SIG-M5 (cell line): ENCODE data around the gene CDC42SE2.
"Not testable (repeated sequence)": the region's sequence is repeated elsewhere in the genome, so short reads cannot be mapped to it uniquely, and the experiment has no call there.

Experiments
- DNase-seq: peaks from one replicate; lab custom pipeline; 2025; lab: John Stamatoyannopoulos, UW

Gene CDC42SE2

DNA sequence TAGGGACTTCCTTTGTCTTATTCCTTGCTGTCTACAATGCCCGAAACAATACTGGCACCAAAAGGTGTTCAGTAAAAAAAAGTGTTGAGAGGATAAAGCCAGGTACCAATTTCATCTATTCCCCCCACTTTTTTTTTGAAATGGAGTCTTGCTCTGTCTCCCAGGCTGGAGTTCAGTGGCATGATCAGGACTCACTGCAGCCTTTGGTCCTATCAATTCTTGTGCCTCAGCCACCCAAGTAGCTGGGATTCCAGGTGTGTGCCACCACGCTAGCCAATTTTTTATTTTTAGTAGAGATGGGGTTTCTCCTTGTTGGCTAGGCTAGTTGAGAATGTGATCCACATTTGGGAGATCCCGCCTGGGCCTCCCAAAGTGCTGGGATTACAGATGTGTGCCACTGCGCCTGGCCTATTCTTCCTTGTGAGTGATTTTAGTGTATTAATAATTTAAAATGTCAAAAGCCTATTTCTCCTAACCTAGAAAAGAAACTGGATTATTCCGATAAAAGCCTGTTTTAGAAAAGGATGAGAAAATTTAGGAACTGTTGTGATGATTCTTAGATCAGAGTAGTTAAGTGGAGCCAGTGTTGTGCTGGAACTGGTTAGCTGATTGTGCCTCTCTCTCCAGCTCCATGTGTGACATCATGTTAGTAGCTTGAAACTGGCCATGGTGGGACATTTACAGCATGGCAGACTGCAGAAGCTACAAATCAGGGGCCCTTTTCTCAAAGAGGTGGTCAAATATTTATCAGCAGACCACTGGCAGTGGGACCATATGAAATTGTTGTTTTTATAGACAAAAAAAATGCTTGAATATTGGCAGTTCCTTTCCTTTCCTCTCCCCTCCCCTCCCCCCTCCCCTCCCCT is 14.3 kb downstream of the CDC42SE2 start:
- no peak for DNase-seq

DNA sequence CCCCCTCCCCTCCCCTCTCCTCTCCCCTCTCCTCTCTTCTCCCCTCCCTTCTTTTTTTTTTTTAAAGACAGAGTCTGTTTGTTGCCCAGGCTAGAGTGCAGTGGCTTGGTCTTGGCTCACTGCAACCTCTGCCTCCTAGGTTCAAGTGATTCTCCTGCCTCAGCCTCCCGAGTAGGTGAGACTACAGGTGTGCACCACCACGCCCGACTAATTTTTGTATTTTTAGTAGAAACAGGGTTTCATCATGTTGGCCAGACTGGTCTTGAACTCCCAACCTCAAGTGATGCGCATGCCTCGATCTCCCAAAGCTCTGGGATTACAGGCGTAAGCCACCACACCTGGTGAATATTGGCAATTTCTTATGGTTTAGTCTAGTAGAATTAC is 14.9 kb downstream of the CDC42SE2 start:
- DNase-seq, result not testable (repeated sequence)

DNA sequence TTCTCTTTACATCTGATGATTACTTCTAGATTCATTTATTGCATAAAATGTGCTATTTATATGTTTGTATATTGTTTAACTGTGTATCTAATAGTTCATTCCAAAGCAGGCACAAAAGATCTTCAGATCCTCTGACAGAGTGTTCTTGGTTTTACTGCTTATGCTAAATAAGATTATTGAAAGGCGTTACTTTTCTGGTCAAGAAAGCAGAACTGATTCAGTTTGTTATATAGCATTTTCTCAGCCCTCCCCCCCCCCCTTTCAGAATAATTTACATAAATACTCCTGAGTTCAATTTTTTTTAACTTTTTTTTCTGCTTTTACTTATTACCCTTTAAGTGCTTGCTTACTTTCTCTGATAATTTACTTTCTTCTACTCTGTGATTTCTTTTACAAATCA is 15.4 kb downstream of the CDC42SE2 start:
- no peak for DNase-seq

DNA sequence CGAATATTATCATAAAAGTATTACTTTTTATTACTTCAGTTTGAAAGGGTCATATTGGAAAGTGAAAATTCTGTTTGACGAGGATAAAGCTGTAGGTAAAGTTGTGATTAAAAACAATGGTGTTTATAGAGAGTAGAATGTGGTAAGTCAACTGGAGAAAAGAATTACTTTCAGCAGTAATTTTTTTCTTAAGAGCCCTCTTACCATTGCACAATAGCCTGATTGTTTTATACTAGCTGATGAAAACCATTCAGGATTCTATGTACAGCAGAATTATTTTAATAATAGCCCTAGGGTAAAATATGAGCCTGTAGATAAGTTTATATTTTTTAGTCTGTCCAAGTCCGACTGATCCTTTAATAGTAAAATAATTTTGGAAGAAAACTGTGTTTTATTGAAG is 16.6 kb downstream of the CDC42SE2 start:
- no peak for DNase-seq

DNA sequence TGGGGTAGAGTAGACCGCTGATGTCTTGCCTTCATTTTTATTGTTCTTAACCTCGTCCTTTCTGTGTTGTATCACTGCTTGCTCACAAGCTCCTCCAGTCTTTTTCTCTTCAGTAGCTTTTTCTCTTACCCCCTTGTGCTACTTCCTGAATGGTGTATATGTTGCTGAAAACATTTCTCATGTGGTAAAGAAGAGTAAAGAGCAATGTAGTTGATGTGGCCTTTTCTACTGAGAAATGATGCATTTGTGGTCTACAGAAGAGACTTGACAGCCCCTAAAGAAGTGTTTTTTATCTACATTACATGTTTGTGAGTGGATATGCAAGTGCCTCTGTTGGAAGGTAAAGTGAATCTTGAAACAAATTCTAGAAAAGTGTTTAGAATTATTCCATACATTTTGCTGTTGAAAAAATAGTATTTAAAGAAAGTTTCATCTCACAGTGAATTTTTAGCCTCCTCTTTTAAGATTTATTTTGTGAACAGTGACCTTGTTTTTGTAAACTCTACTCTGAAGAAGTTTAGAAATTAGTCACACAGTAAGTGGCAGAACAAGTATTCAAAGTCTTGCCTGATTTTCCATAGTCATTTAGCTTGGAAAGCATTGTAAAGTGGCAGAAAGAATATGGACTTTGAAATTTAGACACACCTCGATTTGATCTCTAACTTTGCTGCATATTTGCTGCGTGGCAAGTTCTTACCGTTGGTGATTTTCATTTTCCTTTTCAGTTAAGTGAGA is 17.4 kb downstream of the CDC42SE2 start:
- no peak for DNase-seq

DNA sequence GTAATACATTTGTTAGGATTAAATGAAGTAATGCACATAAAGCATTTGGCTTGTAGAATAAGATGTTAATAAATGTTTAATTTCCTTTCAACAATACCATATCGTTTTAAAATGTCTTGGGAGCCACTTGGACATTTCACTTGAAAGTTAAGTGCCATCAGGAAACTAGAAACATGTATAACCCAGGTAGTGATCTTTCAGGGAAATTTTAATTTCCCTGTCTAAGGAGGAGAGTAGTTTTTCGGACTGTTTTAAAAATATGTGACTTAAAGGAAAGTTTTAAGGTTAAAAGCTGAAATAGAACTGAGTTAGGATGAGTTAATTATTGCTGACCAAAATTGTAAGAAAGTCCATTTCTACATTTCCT is 18.0 kb downstream of the CDC42SE2 start:
- DNase-seq, result no peak

DNA sequence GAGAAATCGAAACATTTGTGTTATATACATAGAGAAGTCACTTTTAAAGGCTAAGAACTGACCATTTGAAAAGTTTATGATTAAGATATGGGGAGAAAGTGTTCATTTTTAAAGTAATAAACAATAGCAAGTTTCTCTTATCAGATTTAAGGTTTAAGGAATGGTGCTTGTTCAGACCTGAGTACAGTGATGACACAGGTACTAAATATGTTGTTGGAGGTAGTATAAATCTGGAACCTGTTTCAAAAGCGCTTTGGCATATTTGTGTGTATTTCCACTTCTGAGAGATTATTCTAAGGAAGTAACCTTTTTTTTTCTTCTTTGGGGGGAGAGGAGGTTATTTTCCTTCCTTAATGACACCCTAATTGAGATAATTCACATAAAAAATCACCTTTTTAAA is 18.4 kb downstream of the CDC42SE2 start:
- DNase-seq, result no peak

DNA sequence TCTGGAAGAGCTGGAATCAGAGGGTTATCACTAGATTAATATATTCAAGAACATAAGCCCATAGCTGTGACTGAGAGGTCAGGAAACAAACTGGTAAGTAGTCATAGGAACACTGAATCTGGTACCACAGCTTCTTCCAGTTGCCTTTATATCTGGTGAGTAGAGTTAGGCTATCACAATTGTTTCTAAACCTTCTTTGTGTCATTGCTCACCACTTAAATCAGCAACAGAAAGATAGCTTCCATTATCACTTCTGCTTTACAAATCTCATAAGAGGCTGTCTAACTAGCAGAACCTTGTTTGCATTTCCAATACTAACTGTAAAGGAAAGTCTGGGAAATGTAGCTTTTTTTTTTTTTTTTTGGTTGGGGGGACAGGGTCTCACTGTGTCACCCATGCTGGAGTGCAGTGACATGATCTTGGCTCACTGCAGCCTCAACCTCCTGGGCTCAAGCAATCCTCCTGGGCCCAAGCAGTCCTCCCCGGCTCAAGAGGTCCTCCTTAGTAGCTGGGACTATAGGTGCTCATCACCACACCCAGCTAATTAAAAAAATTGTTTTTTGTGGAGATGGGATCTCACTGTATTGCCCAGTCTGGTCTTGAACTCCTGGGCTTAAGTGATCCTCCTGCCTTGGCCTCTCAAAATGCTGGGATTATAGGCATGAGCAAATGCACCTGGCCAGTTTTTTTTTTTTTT is 22.0 kb downstream of the CDC42SE2 start:
- no peak for DNase-seq

DNA sequence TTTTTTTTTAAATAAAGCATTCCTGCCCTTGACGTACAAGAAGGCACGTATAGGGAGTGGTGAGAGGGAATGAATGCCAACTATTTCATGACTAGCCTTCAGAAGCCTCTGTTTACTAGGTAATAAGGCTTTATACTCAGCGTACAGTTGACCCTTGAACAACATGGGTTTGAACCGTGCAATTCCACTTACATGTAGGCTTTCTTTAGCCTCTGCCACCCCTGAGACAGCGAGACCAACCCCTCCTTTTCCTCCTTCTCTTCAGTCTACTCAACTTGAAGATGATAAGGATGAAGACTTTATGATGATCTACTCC is 22.5 kb downstream of the CDC42SE2 start:
- no peak for DNase-seq

DNA sequence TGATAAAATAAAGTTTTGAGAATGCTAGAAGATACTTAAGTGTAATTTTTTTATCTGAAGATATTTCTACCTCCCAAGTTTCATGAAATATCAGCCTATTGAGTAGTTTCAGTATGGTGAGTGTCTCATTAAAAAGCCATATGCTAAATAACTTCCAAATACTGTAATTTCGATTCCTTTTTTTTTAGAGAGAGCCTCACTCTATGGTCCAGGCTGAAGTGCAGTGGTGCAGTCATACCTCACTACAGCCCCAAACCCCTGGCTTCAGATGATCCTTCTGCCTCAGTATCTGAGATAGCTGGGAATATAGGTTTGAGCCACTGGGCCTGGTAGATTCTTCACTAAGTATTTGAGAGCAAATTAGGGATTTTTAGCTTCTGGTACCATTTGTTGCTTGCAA is 24.5 kb downstream of the CDC42SE2 start:
- no peak for DNase-seq

DNA sequence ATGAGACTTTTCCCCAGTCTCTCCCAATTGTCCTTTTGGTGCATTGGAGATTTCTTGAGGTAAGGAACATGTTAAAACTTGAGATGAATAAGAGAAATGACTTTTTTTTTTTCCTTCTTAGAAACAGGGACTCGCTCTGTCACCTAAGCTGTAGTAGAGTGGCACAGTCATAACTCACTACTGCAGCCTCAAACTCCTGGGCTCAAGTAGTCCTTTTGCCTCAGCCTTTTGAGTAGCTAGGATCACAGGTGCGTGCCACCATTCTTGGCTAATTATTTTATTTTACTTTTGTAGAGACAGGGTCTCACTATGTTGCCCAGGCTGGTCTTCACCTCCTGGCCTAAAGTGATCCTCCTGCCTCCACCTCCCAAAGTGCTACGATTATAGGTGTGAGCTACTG is 25.9 kb downstream of the CDC42SE2 start:
- no peak for DNase-seq

DNA sequence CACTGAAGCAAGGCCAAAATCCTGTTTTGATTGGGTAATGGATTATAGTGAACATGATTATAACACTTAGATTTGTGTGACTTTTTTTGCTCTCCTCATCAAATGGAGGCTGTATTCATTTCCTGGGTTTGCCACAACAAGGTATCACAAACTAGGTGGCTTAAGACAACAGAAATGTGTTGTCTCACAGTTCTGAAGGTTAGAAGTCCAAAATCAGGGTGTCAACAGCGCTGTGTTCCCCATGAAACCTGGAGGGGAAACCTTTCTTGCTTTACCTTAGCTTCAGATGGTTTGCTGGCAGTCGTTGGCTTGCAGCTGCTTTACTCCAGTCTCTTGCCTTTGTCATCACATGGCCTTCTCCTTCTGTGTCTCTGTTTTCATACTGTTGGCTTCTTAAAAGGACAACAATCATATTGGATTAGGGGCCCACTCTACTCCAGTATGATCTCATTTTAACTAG is 32.4 kb downstream of the CDC42SE2 start:
- no peak for DNase-seq

DNA sequence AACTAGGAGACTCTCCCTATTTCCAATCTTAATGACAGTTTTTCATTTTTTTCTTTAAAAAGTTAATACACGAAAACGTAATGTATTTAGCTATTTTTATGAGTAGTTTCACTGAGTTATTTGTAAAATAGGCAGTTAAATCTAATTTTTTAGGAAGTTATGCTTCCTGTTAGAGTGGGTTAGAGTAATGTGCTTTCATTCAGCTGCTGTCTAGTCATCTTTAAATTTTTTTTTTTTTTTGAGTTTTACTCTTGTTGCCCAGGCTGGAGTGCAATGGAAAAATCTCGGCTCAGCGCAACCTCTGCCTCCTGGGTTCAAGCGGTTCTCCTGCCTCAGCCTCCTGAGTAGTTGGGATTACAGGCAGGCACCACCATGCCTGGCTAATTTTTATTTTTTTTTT is 34.0 kb downstream of the CDC42SE2 start:
- DNase-seq, result no peak

DNA sequence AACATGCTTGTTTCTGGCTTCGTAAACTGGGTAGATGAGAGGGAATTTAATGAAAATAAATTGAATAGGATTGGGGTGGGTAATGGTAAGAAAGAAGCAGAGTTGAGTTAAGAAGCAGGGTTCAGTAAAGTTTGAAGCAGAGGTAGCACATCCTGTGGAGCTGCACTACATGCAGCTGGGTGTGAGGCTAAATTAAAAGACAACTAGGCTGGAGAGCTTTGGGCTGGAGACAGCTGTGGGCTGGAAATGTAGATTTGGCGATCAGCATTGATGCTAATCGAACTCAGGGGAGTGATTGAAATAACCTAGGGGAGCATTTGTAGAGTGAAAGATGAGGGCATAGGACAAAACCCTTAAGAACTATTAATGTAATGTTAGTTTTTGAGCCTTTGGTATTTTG is 35.6 kb downstream of the CDC42SE2 start:
- DNase-seq, result no peak

DNA sequence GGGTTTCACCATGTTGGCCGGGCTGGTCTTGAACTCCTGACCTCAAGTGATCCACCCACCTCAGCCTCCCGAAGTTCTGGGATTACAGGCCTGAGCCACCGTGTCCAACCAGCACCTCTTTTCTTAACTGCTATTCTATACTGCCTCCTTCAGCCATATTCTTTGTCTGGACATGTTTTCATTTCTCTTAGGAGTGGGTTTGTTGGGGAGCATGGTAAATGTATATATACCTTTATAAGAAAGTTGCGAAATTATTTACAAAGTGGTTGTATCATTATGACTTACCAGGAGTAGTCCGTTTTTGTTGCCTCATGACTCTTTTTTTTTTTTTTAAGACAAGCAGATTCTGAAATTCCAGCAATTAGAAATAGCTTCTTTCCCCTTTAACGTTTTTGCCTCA is 38.7 kb downstream of the CDC42SE2 start:
- DNase-seq, result no peak

DNA sequence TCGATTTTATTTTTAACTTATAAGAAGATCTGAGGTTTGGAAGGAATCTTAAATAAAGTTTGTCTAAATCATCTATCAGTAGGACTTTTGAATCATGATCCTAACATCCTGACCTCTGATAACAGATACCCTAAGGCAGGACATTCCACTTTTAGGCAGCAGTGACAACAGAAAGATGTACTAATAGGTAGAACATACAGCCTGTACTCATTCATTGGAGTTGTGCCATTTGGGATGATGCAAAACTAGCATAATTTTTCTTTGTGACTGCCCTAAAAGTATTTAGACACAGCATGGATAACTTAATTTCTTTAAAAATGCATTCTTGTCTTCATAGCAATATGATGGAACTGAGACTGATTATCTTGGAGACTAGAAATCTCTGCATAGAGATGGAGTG is 39.7 kb downstream of the CDC42SE2 start:
- DNase-seq, result no peak

DNA sequence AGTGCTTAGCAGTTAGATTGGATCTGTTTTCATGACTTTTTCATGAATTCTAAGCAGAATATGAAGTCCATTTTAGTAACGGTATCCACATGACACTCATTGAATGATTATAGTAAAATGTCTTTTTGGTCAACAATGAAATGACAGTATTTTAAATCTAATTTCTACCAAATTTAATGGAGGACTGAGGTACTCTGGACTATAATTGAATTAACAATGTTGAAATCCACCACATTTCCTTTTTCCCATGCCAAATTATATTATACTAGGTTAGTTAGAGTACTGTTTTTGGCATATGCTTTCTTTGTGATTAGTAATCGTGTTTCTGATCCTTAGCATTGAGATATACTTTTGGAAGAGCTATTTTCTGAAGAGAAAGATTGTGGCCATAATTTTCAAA is 40.6 kb downstream of the CDC42SE2 start:
- DNase-seq, result no peak

DNA sequence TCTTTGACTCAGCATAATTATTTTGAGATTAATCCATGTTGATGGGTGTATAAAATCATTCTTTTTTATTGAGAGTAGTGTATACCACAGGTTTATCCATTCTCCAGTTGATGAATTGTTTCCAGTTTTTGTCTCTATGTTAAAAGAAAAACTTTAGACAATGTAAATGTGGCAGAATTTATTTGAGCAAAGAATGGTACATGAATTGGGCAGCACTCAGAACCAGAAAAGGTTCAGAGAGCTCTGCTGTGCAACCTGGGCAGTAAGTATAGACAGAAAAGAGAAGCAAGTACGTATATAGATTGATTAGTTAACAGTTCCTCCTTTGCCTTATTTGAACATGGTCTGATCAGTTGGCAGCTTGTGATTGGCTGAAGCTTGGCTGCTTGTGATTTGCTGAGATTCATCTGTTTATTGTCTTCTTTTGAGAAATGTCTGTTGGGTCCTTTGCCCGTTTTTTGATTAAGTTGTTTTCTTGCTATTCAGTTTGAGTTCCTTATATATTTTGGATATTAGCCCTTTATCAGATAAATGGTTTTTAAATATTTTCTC is 41.4 kb downstream of the CDC42SE2 start:
- no peak for DNase-seq

DNA sequence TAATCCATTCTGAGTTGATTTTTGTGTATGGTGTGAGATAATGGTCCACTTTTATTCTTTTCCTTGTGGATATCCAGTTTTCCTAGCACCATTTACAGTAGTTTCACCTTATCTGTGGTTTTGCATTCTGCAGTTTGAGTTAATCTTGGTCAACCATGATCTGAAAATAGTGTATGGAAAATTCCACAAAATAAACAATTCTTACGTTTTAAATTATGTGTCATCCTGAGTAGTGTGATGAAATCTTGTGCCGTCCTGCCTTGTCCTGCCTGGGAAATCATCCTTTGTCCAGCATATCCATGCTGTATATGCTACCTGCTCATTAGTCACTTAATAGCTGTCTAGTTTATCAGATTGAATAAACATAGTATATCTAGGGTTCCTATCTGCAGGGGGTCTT is 42.1 kb downstream of the CDC42SE2 start:
- no peak for DNase-seq

DNA sequence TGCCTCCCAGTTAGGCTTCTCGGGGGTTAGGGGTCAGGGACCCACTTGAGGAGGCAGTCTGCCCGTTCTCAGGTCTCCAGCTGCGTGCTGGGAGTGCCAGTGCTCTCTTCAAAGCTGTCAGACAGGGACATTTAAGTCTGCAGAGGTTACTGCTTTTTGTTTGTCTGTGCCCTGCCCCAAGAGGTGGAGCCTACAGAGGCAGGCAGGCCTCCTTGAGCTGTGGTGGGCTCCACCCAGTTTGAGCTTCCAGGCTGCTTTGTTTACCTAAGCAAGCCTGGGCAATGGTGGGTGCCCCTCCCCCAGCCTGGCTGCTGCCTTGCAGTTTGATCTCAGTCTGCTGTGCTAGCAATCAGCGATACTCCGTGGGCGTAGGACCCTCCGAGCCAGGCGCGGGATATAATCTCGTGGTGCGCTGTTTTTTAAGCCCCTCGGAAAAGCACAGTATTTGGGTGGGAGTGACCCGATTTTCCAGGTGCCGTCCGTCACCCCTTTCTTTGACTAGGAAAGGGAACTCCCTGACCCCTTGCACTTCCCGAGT is 48.5 kb downstream of the CDC42SE2 start:
- not testable (repeated sequence) for DNase-seq

DNA sequence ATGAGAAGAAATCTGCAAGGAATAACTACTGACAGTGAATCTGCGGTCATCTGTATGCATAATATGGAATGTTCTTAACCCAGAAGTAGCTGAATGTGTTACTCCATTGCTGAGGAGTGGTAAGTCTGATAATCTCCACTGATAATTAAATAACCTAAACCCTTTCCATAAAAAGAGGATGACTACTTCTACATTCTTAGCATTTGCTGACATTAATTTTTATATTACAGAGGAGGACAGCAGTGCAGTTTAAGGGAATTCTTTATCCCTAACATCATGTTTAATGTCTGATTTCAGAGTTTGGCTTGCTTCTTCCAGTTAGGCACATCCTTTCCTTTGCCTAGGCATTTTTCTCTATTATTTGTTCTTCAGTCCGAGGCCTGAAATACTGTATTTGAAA is 52.2 kb downstream of the CDC42SE2 start:
- DNase-seq, result no peak

DNA sequence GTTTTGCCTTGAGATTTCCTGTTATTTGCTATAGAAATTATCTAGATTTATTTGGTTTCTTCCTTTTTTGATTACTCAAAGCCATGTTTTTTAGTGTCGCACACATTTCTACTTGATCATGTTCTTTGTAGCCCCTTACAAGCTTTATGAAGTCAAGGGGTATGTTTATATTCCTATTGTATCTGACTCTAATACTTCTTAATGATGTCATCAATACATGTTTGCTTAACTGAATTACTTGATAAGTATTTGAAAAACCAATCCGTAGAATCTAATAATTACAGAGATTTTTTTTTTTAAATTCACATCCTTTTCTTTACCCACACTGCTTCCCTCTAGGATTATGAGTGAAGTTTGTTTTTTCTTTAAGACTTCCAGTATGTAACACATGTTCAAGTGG is 53.0 kb downstream of the CDC42SE2 start:
- no peak for DNase-seq

DNA sequence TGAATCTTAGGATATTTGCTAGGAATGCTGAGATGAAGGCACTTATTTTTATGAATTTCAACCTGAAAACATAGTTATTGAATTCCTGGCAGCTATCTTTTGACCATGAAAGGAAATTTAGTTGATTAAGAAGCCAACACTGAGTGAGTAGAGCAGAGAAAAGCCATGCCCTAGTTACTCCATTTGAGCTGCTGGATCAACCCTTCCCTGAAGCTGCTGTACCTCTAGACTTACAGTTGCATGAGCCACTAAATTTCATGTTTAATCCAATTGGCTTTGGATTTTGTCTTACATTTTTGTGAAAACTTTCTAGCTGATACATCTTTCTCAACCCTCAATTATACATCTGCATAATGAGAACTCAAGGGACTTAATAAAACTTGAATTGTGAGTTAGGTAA is 54.6 kb downstream of the CDC42SE2 start:
- DNase-seq, result no peak
